Measurements from ENCODE around the gene FAM53B.
A peak's percentile ranks its signal among the peaks of the same experiment; 100 is the strongest.

FAM53B gene

GRCh38 chr10:124716369-124716768 is 27.8 kb downstream of the FAM53B start:
- no peak for TF ChIP-seq CTCF (IDR thresholded peaks at IDR 0.05; ENCODE audit: unreplicated experiment in 3 of 3)
- Mint-ChIP-seq H3K36me3 (ENCODE audit: low read depth) (no peaks in the 10 kb centered on the region), H3K9me3 (no peaks in the 10 kb centered on the region), H3K27ac (peak overlapping the region; percentile 65 to 88 (median 84)), H3K27me3 (ENCODE audit: low read depth) (no peaks in the 10 kb centered on the region), H3K4me1 (peaks cover 77% of the 10 kb centered on the region), H3K4me3 (peak overlapping the region; percentile 22 to 51 (median 30))

GRCh38 chr10:124715439-124715838 is 28.7 kb downstream of the FAM53B start:
- H3K27ac Mint-ChIP-seq: peak overlapping the region; percentile 65 to 88 (median 84)
- H3K36me3 Mint-ChIP-seq (ENCODE audit: low read depth): no peaks in the 10 kb centered on the region
- TF ChIP-seq CTCF (IDR thresholded peaks at IDR 0.05; ENCODE audit: unreplicated experiment in 3 of 3): no peak
- H3K4me1 Mint-ChIP-seq: peaks cover 82% of the 10 kb centered on the region
- H3K9me3 Mint-ChIP-seq: no peaks in the 10 kb centered on the region
- peak overlapping the region in 1 of 3 experiments; percentile 30 for H3K4me3 Mint-ChIP-seq
- no peaks in the 10 kb centered on the region for H3K27me3 Mint-ChIP-seq (ENCODE audit: low read depth)

- Mint-ChIP-seq H3K4me1 (peaks cover 87% of the 10 kb centered on the region), H3K27me3 (ENCODE audit: low read depth) (no peaks in the 10 kb centered on the region), H3K4me3 (peak overlapping the region in 1 of 3 experiments; percentile 6), H3K36me3 (ENCODE audit: low read depth) (no peaks in the 10 kb centered on the region), H3K27ac (peak overlapping the region; percentile 85 to 87 (median 86)), H3K9me3 (no peaks in the 10 kb centered on the region)
- no peak for TF ChIP-seq CTCF (IDR thresholded peaks at IDR 0.05; ENCODE audit: unreplicated experiment in 3 of 3)
Measured at GRCh38 chr10:124713679-124714255, 30.4 kb downstream of the FAM53B start.

GRCh38 chr10:124712704-124713407 is 31.3 kb downstream of the FAM53B start:
- Mint-ChIP-seq H3K27me3 (ENCODE audit: low read depth) (no peaks in the 10 kb centered on the region), H3K4me1 (peaks cover 87% of the 10 kb centered on the region), H3K9me3 (no peaks in the 10 kb centered on the region), H3K36me3 (ENCODE audit: low read depth) (no peaks in the 10 kb centered on the region), H3K27ac (peak overlapping the region; percentile 71 to 86 (median 85)), H3K4me3 (no peak overlapping the region)
- no peak for TF ChIP-seq CTCF (IDR thresholded peaks at IDR 0.05; ENCODE audit: unreplicated experiment in 3 of 3)

GRCh38 chr10:124711145-124711544 is 33.0 kb downstream of the FAM53B start:
- TF ChIP-seq CTCF (IDR thresholded peaks at IDR 0.05; ENCODE audit: unreplicated experiment in 3 of 3): no peak
- Mint-ChIP-seq H3K4me1 (peaks cover 85% of the 10 kb centered on the region), H3K36me3 (ENCODE audit: low read depth) (peaks cover 4% of the 10 kb centered on the region), H3K9me3 (no peaks in the 10 kb centered on the region), H3K4me3 (no peak overlapping the region), H3K27ac (peak overlapping the region; percentile 69 to 98 (median 97)), H3K27me3 (ENCODE audit: low read depth) (no peaks in the 10 kb centered on the region)
